Medulla oblongata (tissue), 1 donor: Measurements from ENCODE around the gene GPRIN2.
A peak's percentile ranks its signal among the peaks of the same experiment; 100 is the strongest.
"Not testable (repeated sequence)": the region's sequence is repeated elsewhere in the genome, so short reads cannot be mapped to it uniquely, and the experiment has no call there.

Experiments
- DNase-seq: peaks from one replicate; pipeline ENCODE4 v3.0.0-alpha.2; 2015; ENCODE audit errors: extremely low spot score

GPRIN2 gene

GRCh38 chr10:46567151-46567550 is 10.7 kb upstream of the GPRIN2 start:
- not testable (repeated sequence) for DNase-seq

DNA sequence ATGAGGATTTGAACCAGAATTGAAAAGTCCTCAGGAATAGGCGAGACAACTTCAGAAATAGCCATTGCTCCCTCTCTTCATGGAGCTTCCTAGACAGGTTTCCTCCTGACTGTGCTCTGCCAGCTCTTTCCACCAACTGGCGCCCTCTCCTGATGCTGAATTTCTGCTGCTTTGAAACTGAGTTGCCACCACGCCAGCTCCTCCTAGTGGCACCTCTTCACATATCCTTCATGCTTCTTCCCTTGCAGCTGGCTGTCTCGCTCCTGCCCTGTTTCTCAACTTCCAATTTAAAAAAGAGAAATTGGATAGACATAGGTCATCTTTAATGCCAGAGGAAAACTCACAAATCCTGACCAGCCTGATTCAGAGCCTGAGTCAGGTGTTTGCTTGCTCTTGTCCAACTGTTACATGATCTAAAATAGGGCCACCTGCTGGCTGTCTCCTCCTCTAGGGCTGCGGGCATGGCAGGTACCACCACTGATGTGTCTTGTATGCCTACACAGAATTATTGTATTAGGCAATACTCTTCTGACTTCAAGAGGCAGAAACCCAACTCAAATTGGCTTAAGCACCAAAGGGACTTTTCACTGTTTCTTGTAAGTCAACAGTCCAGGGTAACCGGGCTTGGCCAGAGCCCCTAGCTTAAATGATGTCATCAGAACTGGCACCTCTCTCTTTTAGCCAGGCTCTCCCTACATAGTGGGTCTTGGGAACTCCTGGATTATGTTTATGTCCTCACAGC is 9.3 kb upstream of the GPRIN2 start:
- peak; percentile 85 for DNase-seq

GRCh38 chr10:46560952-46561351 is 4.5 kb upstream of the GPRIN2 start:
- no peak for DNase-seq

- no peak for DNase-seq
Observed at GRCh38 chr10:46560381-46560780, 3.9 kb upstream of the GPRIN2 start.

DNA sequence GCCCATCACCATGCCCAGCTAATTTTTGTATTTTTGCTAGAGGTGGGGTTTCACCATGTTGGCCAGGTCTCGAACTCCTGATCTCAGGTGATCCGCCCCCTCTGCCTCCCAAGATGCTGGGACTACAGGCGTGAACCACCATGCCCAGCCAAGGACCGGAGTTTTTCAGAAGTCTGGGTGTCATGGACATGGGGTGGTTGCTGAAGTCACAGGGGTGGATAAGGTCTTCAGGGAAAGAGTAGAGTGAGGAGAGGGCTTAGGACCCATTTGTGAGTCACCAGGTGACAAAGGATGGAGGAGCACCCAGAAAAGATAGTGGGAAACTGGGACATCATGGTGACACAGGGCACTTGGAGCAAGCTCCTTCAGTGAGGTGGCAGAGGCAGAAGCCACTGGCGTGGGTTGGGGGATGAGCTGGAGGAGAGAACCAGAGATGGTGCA is 2.8 kb upstream of the GPRIN2 start:
- DNase-seq = no peak

DNA sequence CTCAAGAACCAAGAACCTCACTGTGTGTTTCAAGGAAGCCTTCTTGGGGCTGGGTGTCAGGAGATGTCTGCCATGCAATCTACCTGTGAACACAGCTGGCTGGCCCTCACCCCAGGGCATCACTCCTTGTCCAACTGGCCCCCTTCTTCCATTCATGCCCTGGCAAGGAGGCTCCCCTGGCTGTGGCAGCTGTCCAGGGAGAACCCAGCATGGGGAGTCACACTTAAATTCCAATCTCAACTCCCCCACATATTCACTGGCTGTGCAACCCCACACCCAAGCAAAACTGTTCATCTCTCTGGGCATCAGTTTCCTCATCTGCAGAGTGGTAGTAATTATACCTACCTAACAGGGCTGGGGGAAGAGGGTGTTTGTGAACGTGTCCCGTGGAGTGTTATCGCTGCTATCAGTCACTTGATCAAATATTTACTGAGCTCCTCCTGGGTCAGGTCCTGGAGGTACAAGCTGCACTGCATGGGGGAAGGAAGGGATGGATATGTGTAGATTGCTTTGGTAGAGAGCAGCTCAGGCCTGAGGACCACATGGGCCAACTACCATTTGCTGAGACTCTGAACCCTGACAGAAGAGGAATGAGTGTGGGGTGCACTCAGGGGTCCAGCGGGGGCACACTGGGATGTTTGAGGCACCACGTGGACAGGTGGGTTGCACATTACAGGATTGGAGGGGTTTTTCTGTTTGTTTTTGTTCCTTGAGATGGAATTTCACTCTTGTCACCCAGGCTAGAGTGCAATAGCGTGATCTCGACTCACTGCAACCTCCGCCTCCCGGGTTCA is 2.1 kb upstream of the GPRIN2 start:
- no peak for DNase-seq

DNA sequence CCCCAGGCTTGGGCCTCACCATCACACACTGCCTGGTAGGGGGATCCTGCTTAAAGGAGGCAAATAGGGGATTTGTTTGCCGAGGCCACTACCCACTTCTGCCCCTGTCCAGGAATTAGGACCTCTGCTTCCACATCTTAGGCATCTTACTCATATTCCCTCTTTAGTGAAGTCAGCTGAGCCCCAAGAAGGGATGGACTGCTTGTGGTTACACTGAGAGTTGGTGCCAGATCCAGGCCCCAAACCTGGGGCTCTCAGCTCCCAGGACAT is 1.6 kb upstream of the GPRIN2 start:
- no peak for DNase-seq

GRCh38 chr10:46557319-46558121 is 1.1 kb upstream of the GPRIN2 start:
- no peak for DNase-seq

GRCh38 chr10:46555713-46556514 is 544 bp downstream of the GPRIN2 start:
- DNase-seq = no peak

- no peak for DNase-seq
Observed at GRCh38 chr10:46555366-46555712, 1.1 kb downstream of the GPRIN2 start.

GRCh38 chr10:46554166-46554781 is 2.2 kb downstream of the GPRIN2 start:
- no peak for DNase-seq

GRCh38 chr10:46553238-46554049 is 3.0 kb downstream of the GPRIN2 start:
- no peak for DNase-seq

- DNase-seq = no peak
Observed at GRCh38 chr10:46552526-46553237, 3.8 kb downstream of the GPRIN2 start.

DNA sequence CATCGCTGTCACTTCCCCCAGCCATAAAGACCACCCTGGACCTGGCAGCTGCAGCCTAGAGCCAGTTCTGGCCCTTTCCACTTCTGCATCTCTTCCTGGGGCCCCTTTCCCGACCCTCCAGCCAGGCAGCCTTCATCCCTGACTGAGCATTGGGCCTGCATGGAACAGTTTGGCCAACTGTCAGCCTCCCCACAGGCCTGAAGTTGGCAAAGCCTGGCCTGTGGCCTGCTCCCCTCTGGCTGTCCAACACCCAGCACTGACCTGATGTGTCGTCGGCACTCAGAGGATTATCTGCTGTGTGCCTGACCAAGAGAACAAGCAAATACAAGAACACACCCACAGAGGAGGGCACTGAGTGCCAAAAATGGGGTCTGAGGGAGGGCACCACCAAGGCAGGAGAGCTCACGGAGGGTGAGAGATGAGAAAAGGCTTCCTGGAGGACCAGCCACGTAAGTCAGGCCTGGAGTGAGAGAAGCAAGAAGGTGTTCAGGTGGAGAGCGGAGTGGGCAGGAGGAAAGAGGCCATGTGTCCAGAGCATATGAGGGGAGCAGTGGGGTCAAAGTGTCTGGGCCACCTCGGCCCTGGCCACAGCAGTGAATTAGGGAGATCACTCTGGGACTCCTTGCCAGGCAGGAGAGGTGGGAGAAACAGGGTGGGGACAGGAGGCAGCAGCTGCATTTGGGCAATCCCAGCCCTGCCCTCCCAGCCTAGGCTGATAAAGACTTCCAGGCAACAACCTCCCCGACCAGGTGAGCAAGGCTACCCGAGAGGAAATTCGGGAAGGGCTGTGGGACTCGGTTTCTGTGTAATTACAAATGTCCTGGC is 4.5 kb downstream of the GPRIN2 start:
- no peak for DNase-seq

GRCh38 chr10:46550795-46551700 is 5.4 kb downstream of the GPRIN2 start:
- DNase-seq = no peak

DNA sequence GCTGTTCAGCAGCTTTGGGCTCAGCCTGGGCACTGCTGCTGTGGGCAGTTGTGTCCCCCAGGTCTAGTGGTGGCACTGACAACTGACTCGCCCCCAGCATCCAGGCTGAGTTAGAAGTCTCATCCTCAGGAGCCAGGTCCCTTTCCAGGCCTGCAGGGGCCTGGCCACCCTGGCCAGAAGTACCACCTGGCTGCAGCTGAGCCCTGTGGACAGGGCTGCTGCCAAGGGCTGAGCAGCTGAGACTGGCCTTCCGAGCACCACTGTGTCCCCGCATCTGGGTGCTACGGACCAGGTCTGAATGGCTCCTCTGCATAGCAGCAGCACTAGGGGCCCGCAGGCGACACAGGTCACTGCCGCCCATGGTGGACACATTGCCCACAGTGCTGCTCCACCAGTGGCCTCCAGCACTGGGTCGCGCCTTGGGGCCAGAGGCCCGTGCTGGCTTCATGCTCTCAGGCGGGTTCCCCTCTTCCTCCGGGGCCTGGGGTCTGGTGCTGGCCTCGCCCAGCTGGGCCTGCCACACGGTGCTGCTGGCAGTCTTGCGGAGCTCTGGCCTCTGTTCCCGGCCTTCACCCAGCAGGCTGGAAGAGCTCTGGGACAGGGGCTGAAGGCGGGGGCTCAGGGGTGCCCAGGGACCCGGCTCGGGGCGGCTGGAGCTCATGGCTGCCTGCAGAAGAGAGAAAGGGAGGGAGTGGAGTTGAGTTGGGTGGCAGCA is 6.2 kb downstream of the GPRIN2 start:
- no peak for DNase-seq
